ENCODE data around the gene KRTAP4-8. TPM values are rescaled to one million over a fixed set of nuclear protein-coding genes. Genes with fewer than 3 reads are reported as not detected.

The KRTAP4-8 gene
- total RNA-seq, 1 donor from 2014 or later = not detected

- no peak for DNase-seq (ENCODE audit: low spot score)
- H3K27ac Mint-ChIP-seq (ENCODE audit: unreplicated experiment) = no peak overlapping the region
- H3K9me3 Mint-ChIP-seq (ENCODE audit: low read depth) = peaks cover 10% of the 10 kb centered on the region
- peaks cover 3% of the 10 kb centered on the region for H3K36me3 Mint-ChIP-seq (ENCODE audit: low read depth)
- no peak for TF ChIP-seq CTCF (IDR thresholded peaks at IDR 0.05)
- peaks cover 8% of the 10 kb centered on the region for H3K4me1 Mint-ChIP-seq (ENCODE audit: low read depth)
- no peak overlapping the region for H3K4me3 Mint-ChIP-seq (ENCODE audit: unreplicated experiment)
- no peaks in the 10 kb centered on the region for H3K27me3 Mint-ChIP-seq (ENCODE audit: low read depth)
These were observed 43.9 kb downstream of the KRTAP4-8 start for GRCh38 chr17:41054025-41054424.

GRCh38 chr17:41052566-41052965, 45.4 kb downstream of the KRTAP4-8 start:
- no peak for DNase-seq (ENCODE audit: low spot score)
- Mint-ChIP-seq H3K9me3 (ENCODE audit: low read depth) (peaks cover 10% of the 10 kb centered on the region), H3K36me3 (ENCODE audit: low read depth) (peaks cover 3% of the 10 kb centered on the region), H3K4me1 (ENCODE audit: low read depth) (peaks cover 20% of the 10 kb centered on the region), H3K27me3 (ENCODE audit: low read depth) (no peaks in the 10 kb centered on the region), H3K4me3 (ENCODE audit: unreplicated experiment) (no peak overlapping the region), H3K27ac (ENCODE audit: unreplicated experiment) (no peak overlapping the region)
- TF ChIP-seq CTCF (IDR thresholded peaks at IDR 0.05) = no peak

GRCh38 chr17:41049110-41049509, 48.8 kb downstream of the KRTAP4-8 start:
- peaks cover 6% of the 10 kb centered on the region for H3K9me3 Mint-ChIP-seq (ENCODE audit: low read depth)
- peaks cover 2% of the 10 kb centered on the region for H3K36me3 Mint-ChIP-seq (ENCODE audit: low read depth)
- DNase-seq (ENCODE audit: low spot score) = no peak
- no peaks in the 10 kb centered on the region for H3K27me3 Mint-ChIP-seq (ENCODE audit: low read depth)
- no peak overlapping the region for H3K4me3 Mint-ChIP-seq (ENCODE audit: unreplicated experiment)
- peak overlapping the region; percentile 60 for H3K27ac Mint-ChIP-seq (ENCODE audit: unreplicated experiment)
- TF ChIP-seq CTCF (IDR thresholded peaks at IDR 0.05) = no peak
- peaks cover 23% of the 10 kb centered on the region for H3K4me1 Mint-ChIP-seq (ENCODE audit: low read depth)

- Mint-ChIP-seq H3K27ac (ENCODE audit: unreplicated experiment) (peak overlapping the region; percentile 60), H3K36me3 (ENCODE audit: low read depth) (no peaks in the 10 kb centered on the region), H3K4me3 (ENCODE audit: unreplicated experiment) (peak overlapping the region; percentile 9), H3K4me1 (ENCODE audit: low read depth) (peaks cover 23% of the 10 kb centered on the region), H3K27me3 (ENCODE audit: low read depth) (no peaks in the 10 kb centered on the region), H3K9me3 (ENCODE audit: low read depth) (peaks cover 7% of the 10 kb centered on the region)
- TF ChIP-seq CTCF (IDR thresholded peaks at IDR 0.05) = no peak
- no peak for DNase-seq (ENCODE audit: low spot score)
These were observed 49.5 kb downstream of the KRTAP4-8 start for GRCh38 chr17:41048441-41048840.

Other genes with a start within 250 kb of the KRTAP4-8 start
- gene KRT12, start 230.9 kb downstream of the KRTAP4-8 start, total RNA-seq = not detected in 3 replicates
- not detected in 3 replicates for gene KRT20, start 212.9 kb downstream of the KRTAP4-8 start, total RNA-seq
- gene KRT23, start 160.5 kb downstream of the KRTAP4-8 start, total RNA-seq = not detected in 3 replicates
- not detected in 3 replicates for gene KRT39, start 131.2 kb downstream of the KRTAP4-8 start, total RNA-seq
- not detected in 3 replicates for gene KRT40, start 113.8 kb downstream of the KRTAP4-8 start, total RNA-seq
- not detected in 3 replicates for gene KRTAP3-3, start 104.0 kb downstream of the KRTAP4-8 start, total RNA-seq
- not detected in 3 replicates for gene KRTAP3-2, start 98.2 kb downstream of the KRTAP4-8 start, total RNA-seq
- gene KRTAP3-1, start 89.0 kb downstream of the KRTAP4-8 start, total RNA-seq = not detected in 3 replicates
- not detected in 3 replicates for gene KRTAP1-5, start 70.9 kb downstream of the KRTAP4-8 start, total RNA-seq
- not detected in 3 replicates for gene KRTAP1-4, start 67.9 kb downstream of the KRTAP4-8 start, total RNA-seq
- gene KRTAP1-3, start 63.3 kb downstream of the KRTAP4-8 start, total RNA-seq = not detected in 3 replicates
- gene KRTAP1-1, start 56.7 kb downstream of the KRTAP4-8 start, total RNA-seq = not detected in 3 replicates
- not detected in 3 replicates for gene KRTAP2-1, start 50.8 kb downstream of the KRTAP4-8 start, total RNA-seq
- not detected in 3 replicates for gene KRTAP2-2, start 42.9 kb downstream of the KRTAP4-8 start, total RNA-seq
- not detected in 3 replicates for gene KRTAP2-3, start 38.0 kb downstream of the KRTAP4-8 start, total RNA-seq
- gene KRTAP2-4, start 32.3 kb downstream of the KRTAP4-8 start, total RNA-seq = not detected in 3 replicates
- gene KRTAP4-7, start 14.0 kb downstream of the KRTAP4-8 start, total RNA-seq = not detected in 3 replicates
- not detected in 3 replicates for gene KRTAP4-16, start 4.1 kb upstream of the KRTAP4-8 start, total RNA-seq
- gene KRTAP4-9, start 7.2 kb upstream of the KRTAP4-8 start, total RNA-seq = not detected in 3 replicates
- not detected in 3 replicates for gene KRTAP4-11, start 20.2 kb upstream of the KRTAP4-8 start, total RNA-seq
- gene KRTAP4-12, start 26.0 kb upstream of the KRTAP4-8 start, total RNA-seq = not detected in 3 replicates
- not detected in 3 replicates for gene KRTAP4-6, start 42.4 kb upstream of the KRTAP4-8 start, total RNA-seq
- not detected in 3 replicates for gene KRTAP4-5, start 51.7 kb upstream of the KRTAP4-8 start, total RNA-seq
- not detected in 3 replicates for gene KRTAP4-4, start 62.6 kb upstream of the KRTAP4-8 start, total RNA-seq
- not detected in 3 replicates for gene KRTAP4-3, start 70.1 kb upstream of the KRTAP4-8 start, total RNA-seq
- gene KRTAP4-2, start 80.1 kb upstream of the KRTAP4-8 start, total RNA-seq = not detected in 3 replicates
- gene KRTAP4-1, start 86.8 kb upstream of the KRTAP4-8 start, total RNA-seq = not detected in 3 replicates
- not detected in 3 replicates for gene KRTAP9-1, start 91.7 kb upstream of the KRTAP4-8 start, total RNA-seq
- gene KRTAP9-2, start 128.5 kb upstream of the KRTAP4-8 start, total RNA-seq = not detected in 3 replicates
- gene KRTAP9-3, start 134.3 kb upstream of the KRTAP4-8 start, total RNA-seq = not detected in 3 replicates
- gene KRTAP9-8, start 139.9 kb upstream of the KRTAP4-8 start, total RNA-seq = not detected in 3 replicates
- gene KRTAP9-4, start 151.5 kb upstream of the KRTAP4-8 start, total RNA-seq = not detected in 3 replicates
- not detected in 3 replicates for gene KRTAP9-9, start 157.2 kb upstream of the KRTAP4-8 start, total RNA-seq
- gene KRTAP9-6, start 167.2 kb upstream of the KRTAP4-8 start, total RNA-seq = not detected in 3 replicates
- gene KRTAP9-7, start 177.6 kb upstream of the KRTAP4-8 start, total RNA-seq = not detected in 3 replicates
- not detected in 3 replicates for gene KRTAP29-1, start 204.7 kb upstream of the KRTAP4-8 start, total RNA-seq
- gene KRTAP16-1, start 211.2 kb upstream of the KRTAP4-8 start, total RNA-seq = not detected in 3 replicates
- gene KRTAP17-1, start 217.6 kb upstream of the KRTAP4-8 start, total RNA-seq = not detected in 3 replicates